Activated naive CD4-positive, alpha-beta T cell treated with anti-CD3 and anti-CD28 coated beads for 36 hours (primary cell): ENCODE results near the gene RHNO1. TPM values are rescaled to one million over a fixed set of nuclear protein-coding genes. Genes with fewer than 3 reads are reported as not detected.
A peak's percentile ranks its signal among the peaks of the same experiment; 100 is the strongest.

Source experiments
- CTCF ChIA-PET: fragments of 350-600 bp; sonication (Branson Sonifier 250); formaldehyde crosslinking; loops from one replicate; lab custom pipeline; 2021; ENCODE audit warnings: antibody characterized with exemption; lab: Charles Lee
- DNase-seq: peaks from one replicate; pipeline ENCODE4 v3.0.0-alpha.2; 2020
- H3K27ac Mint-ChIP-seq: one replicate; pipeline ENCODE4 v1.8.0; 2021; ENCODE audit warnings: mild to moderate bottlenecking, mixed read lengths
- H3K27me3 Mint-ChIP-seq: one replicate; pipeline ENCODE4 v1.8.0; 2021; ENCODE audit warnings: low read depth, mixed read lengths
- H3K36me3 Mint-ChIP-seq: one replicate; pipeline ENCODE4 v1.8.0; 2021; ENCODE audit warnings: low read depth, mixed read lengths
- H3K4me1 Mint-ChIP-seq: one replicate; pipeline ENCODE4 v1.8.0; 2021; ENCODE audit warnings: low read depth, mixed read lengths
- H3K4me3 Mint-ChIP-seq: one replicate; pipeline ENCODE4 v1.8.0; 2021; ENCODE audit warnings: mild to moderate bottlenecking, moderate library complexity, mixed read lengths
- H3K9me3 Mint-ChIP-seq: one replicate; pipeline ENCODE4 v1.8.0; 2021; ENCODE audit warnings: mixed read lengths
- intact Hi-C: fragments of 100-400 bp; cut with micrococcal nuclease; formaldehyde crosslinking; loops from one replicate; pipeline ENCODE4 v1.15.1; 2023
- total RNA-seq, 2 experiments: library from RNA; stranded (reverse); gene quantifications; one replicate each; pipeline ENCODE4 v1.2.3, GENCODE V29; 2021

The RHNO1 gene
- total RNA-seq, 2 experiments from 2014 or later, result 64.6 to 68.1 TPM

- Mint-ChIP-seq H3K27me3 (no peaks in the 10 kb centered on the region), H3K4me1 (no peaks in the 10 kb centered on the region), H3K27ac (no peak overlapping the region), H3K9me3 (no peaks in the 10 kb centered on the region), H3K4me3 (no peak overlapping the region), H3K36me3 (peaks cover 20% of the 10 kb centered on the region)
- no peak for DNase-seq
- intact Hi-C loops, result no loop called here
- CTCF ChIA-PET, result interaction anchor here (0.7 to 3.0 kb wide), 6 partner anchors 8 to 358 kb away, joined by 3 to 11 read pairs (median 3); no protein-coding TSS in a partner anchor
Observed at GRCh38 chr12:2845280-2845679, 31.7 kb upstream of the RHNO1 start.

- CTCF ChIA-PET, result interaction anchor here (0.6 to 5.3 kb wide), 5 partner anchors 90 to 190 kb away, joined by 3 to 32 read pairs (median 5); no protein-coding TSS in a partner anchor
- Mint-ChIP-seq H3K4me1 (peaks cover 2% of the 10 kb centered on the region), H3K9me3 (no peaks in the 10 kb centered on the region), H3K27ac (no peak overlapping the region), H3K4me3 (no peak overlapping the region), H3K36me3 (peaks cover 8% of the 10 kb centered on the region), H3K27me3 (no peaks in the 10 kb centered on the region)
- intact Hi-C loops, result no loop called here
- no peak for DNase-seq
Observed at GRCh38 chr12:2851931-2852330, 25.1 kb upstream of the RHNO1 start.

GRCh38 chr12:2853626-2854025 is 23.4 kb upstream of the RHNO1 start:
- CTCF ChIA-PET, result interaction anchor here (0.6 to 5.3 kb wide), 14 partner anchors 9 to 756 kb away, joined by 3 to 32 read pairs (median 4); no protein-coding TSS in a partner anchor
- Mint-ChIP-seq H3K27ac (no peak overlapping the region), H3K27me3 (no peaks in the 10 kb centered on the region), H3K4me1 (peaks cover 2% of the 10 kb centered on the region), H3K4me3 (no peak overlapping the region), H3K36me3 (peaks cover 6% of the 10 kb centered on the region), H3K9me3 (no peaks in the 10 kb centered on the region)
- peak; percentile 62 for DNase-seq
- intact Hi-C loops, result loop anchor here (1.0 kb wide), 2 partner anchors 91 to 188 kb away; no protein-coding TSS in a partner anchor

- DNase-seq, result no peak
- CTCF ChIA-PET, result interaction anchor here (0.5 to 5.3 kb wide), 13 partner anchors 7 to 191 kb away, joined by 3 to 32 read pairs (median 4); no protein-coding TSS in a partner anchor
- H3K4me3 Mint-ChIP-seq, result no peak overlapping the region
- intact Hi-C loops, result no loop called here
- H3K9me3 Mint-ChIP-seq, result no peaks in the 10 kb centered on the region
- no peaks in the 10 kb centered on the region for H3K27me3 Mint-ChIP-seq
- H3K27ac Mint-ChIP-seq, result no peak overlapping the region
- peaks cover 2% of the 10 kb centered on the region for H3K4me1 Mint-ChIP-seq
- H3K36me3 Mint-ChIP-seq, result peaks cover 12% of the 10 kb centered on the region
Observed at GRCh38 chr12:2854669-2855453, 22.2 kb upstream of the RHNO1 start.

- Mint-ChIP-seq H3K4me3 (no peak overlapping the region), H3K9me3 (no peaks in the 10 kb centered on the region), H3K4me1 (peaks cover 2% of the 10 kb centered on the region), H3K27me3 (no peaks in the 10 kb centered on the region), H3K36me3 (peaks cover 18% of the 10 kb centered on the region), H3K27ac (no peak overlapping the region)
- CTCF ChIA-PET, result interaction anchor here (1.5 to 5.3 kb wide), 3 partner anchors 14 to 100 kb away, joined by 3 to 32 read pairs (median 5); no protein-coding TSS in a partner anchor
- intact Hi-C loops, result no loop called here
- no peak for DNase-seq
Observed at GRCh38 chr12:2855546-2855945, 21.5 kb upstream of the RHNO1 start.

GRCh38 chr12:2856051-2856450 is 21.0 kb upstream of the RHNO1 start:
- DNase-seq, result no peak
- Mint-ChIP-seq H3K9me3 (no peaks in the 10 kb centered on the region), H3K36me3 (peaks cover 18% of the 10 kb centered on the region), H3K4me3 (no peak overlapping the region), H3K27ac (no peak overlapping the region), H3K27me3 (no peaks in the 10 kb centered on the region), H3K4me1 (peaks cover 2% of the 10 kb centered on the region)
- CTCF ChIA-PET, result interaction anchor here (0.7 to 5.3 kb wide), 2 partner anchors 89 to 261 kb away, joined by 3 to 32 read pairs; no protein-coding TSS in a partner anchor
- intact Hi-C loops, result no loop called here

GRCh38 chr12:2857021-2857431 is 20.0 kb upstream of the RHNO1 start, which contains the start of gene TEX52:
Gene TEX52 (minus strand): TSS chr12:2857039. CDS start chr12:2857026, 13 bp downstream.
- DNase-seq, result no peak
- no peak within 1 kb of the TSS for H3K27ac Mint-ChIP-seq
- H3K9me3 Mint-ChIP-seq, result no peaks in the 10 kb centered on the region
- H3K4me1 Mint-ChIP-seq, result peaks cover 2% of the 10 kb centered on the region
- H3K27me3 Mint-ChIP-seq, result no peaks in the 10 kb centered on the region
- H3K4me3 Mint-ChIP-seq, result no peak within 1 kb of the TSS
- CTCF ChIA-PET, result interaction anchor here (1.1 to 1.6 kb wide), 2 partner anchors 11 to 88 kb away, joined by 3 to 4 read pairs; no protein-coding TSS in a partner anchor
- intact Hi-C loops, result no loop called here
- H3K36me3 Mint-ChIP-seq, result peaks cover 22% of the 10 kb centered on the region

GRCh38 chr12:2857576-2857975 is 19.4 kb upstream of the RHNO1 start:
- no peak for DNase-seq
- H3K4me3 Mint-ChIP-seq, result no peak overlapping the region
- CTCF ChIA-PET, result interaction anchor here (1.1 to 1.6 kb wide), 2 partner anchors 10 to 87 kb away, joined by 3 to 4 read pairs; no protein-coding TSS in a partner anchor
- intact Hi-C loops, result no loop called here
- peaks cover 24% of the 10 kb centered on the region for H3K36me3 Mint-ChIP-seq
- no peaks in the 10 kb centered on the region for H3K27me3 Mint-ChIP-seq
- H3K9me3 Mint-ChIP-seq, result no peaks in the 10 kb centered on the region
- H3K27ac Mint-ChIP-seq, result no peak overlapping the region
- peaks cover 2% of the 10 kb centered on the region for H3K4me1 Mint-ChIP-seq

- CTCF ChIA-PET, result interaction anchor here (1.6 kb wide), 1 partner anchor 86 kb away, joined by 4 read pairs; no protein-coding TSS in a partner anchor
- Mint-ChIP-seq H3K27me3 (no peaks in the 10 kb centered on the region), H3K36me3 (peaks cover 31% of the 10 kb centered on the region), H3K9me3 (no peaks in the 10 kb centered on the region), H3K27ac (peak overlapping the region; percentile 41), H3K4me3 (no peak overlapping the region), H3K4me1 (peaks cover 2% of the 10 kb centered on the region)
- DNase-seq, result no peak
- intact Hi-C loops, result no loop called here
Observed at GRCh38 chr12:2858334-2858733, 18.7 kb upstream of the RHNO1 start.

GRCh38 chr12:2858944-2859421 is 18.0 kb upstream of the RHNO1 start:
- Mint-ChIP-seq H3K27ac (peak overlapping the region; percentile 61), H3K4me3 (no peak overlapping the region), H3K36me3 (peaks cover 36% of the 10 kb centered on the region), H3K27me3 (no peaks in the 10 kb centered on the region), H3K9me3 (no peaks in the 10 kb centered on the region), H3K4me1 (no peaks in the 10 kb centered on the region)
- intact Hi-C loops, result no loop called here
- DNase-seq, result no peak
- CTCF ChIA-PET, result interaction anchor here (0.6 to 1.6 kb wide), 2 partner anchors 9 to 86 kb away, joined by 3 to 4 read pairs; no protein-coding TSS in a partner anchor

GRCh38 chr12:2860170-2860569 is 16.9 kb upstream of the RHNO1 start:
- no peaks in the 10 kb centered on the region for H3K9me3 Mint-ChIP-seq
- DNase-seq, result no peak
- H3K27ac Mint-ChIP-seq, result no peak overlapping the region
- CTCF ChIA-PET, result no interaction called here
- intact Hi-C loops, result no loop called here
- H3K4me1 Mint-ChIP-seq, result no peaks in the 10 kb centered on the region
- H3K27me3 Mint-ChIP-seq, result no peaks in the 10 kb centered on the region
- H3K4me3 Mint-ChIP-seq, result no peak overlapping the region
- peaks cover 47% of the 10 kb centered on the region for H3K36me3 Mint-ChIP-seq

- Mint-ChIP-seq H3K4me3 (no peak overlapping the region), H3K36me3 (peaks cover 64% of the 10 kb centered on the region), H3K4me1 (no peaks in the 10 kb centered on the region), H3K27ac (no peak overlapping the region), H3K27me3 (no peaks in the 10 kb centered on the region), H3K9me3 (no peaks in the 10 kb centered on the region)
- CTCF ChIA-PET, result interaction anchor here (1.0 to 1.7 kb wide), 3 partner anchors 9 to 82 kb away, joined by 4 to 9 read pairs (median 5); no protein-coding TSS in a partner anchor
- no peak for DNase-seq
- intact Hi-C loops, result no loop called here
Observed at GRCh38 chr12:2862876-2863275, 14.1 kb upstream of the RHNO1 start.
